Subcutaneous abdominal adipose tissue (tissue), 5 donors: ENCODE data around the gene TDO2.
"Not testable (repeated sequence)": the region's sequence is repeated elsewhere in the genome, so short reads cannot be mapped to it uniquely, and the experiment has no call there.

Experiments used
- H3K27ac ChIP-seq: one replicate; pipeline ENCODE4 v1.7.0; 2013; ENCODE audit warnings: low read depth, mild to moderate bottlenecking, inconsistent platforms, low read length, moderate library complexity
- H3K27me3 ChIP-seq, 5 donors: one replicate each; pipeline ENCODE4 v1.7.0; 2013; ENCODE audit warnings: low read length in 5 of 5, inconsistent platforms in 1 of 5; ENCODE audit not compliant: control insufficient read depth in 5 of 5, insufficient read depth in 4 of 5
- H3K36me3 ChIP-seq, 5 donors: one replicate each; pipeline ENCODE4 v1.7.0; 2013; ENCODE audit warnings: low read length in 5 of 5; ENCODE audit not compliant: control insufficient read depth in 5 of 5, insufficient read depth in 5 of 5
- H3K4me1 ChIP-seq, 5 donors: one replicate each; pipeline ENCODE4 v1.7.0; 2013; ENCODE audit warnings: low read length in 5 of 5, mild to moderate bottlenecking in 3 of 5, moderate library complexity in 1 of 5; ENCODE audit not compliant: control insufficient read depth in 5 of 5, insufficient read depth in 5 of 5
- H3K4me3 ChIP-seq, 5 donors: one replicate each; pipeline ENCODE4 v1.7.0; 2013; ENCODE audit warnings: low read length in 5 of 5, low read depth in 1 of 5
- H3K9ac ChIP-seq, 5 donors: one replicate each; pipeline ENCODE4 v1.7.0; 2013; ENCODE audit warnings: low read length in 5 of 5, mild to moderate bottlenecking in 4 of 5, moderate library complexity in 3 of 5
- H3K9me3 ChIP-seq, 5 donors: one replicate each; pipeline ENCODE4 v1.7.0; 2013; ENCODE audit warnings: low read length in 5 of 5; ENCODE audit not compliant: control insufficient read depth in 5 of 5
- donor health status: healthy.
- donor health status: healthy.
- donor health status: healthy.
- donor health status: healthy.
- donor health status: healthy.

Gene TDO2

DNA sequence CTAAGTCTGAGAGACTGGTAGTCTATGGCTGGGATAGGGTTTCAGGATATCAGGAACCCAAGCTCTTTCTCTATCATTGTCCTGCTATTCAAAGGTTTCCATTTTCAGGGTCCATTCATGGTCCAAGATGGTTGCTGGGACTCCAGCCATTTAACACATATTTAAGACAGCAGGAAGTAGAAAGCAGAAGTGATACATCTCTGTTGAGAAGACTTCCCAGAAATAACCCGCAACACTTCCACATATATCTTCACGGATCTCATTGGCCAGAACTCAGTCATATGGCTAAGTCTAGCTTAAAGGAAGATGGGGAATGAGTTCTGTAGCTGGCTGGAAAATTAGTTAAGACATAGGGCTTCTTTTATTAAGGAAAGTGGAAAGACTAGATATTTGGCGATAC lies 26.3 kb downstream of the TDO2 start:
- H3K36me3 ChIP-seq, result peaks cover 5 to 28% (median 20%) of the 10 kb centered on the region in 5 donors
- no peaks in the 10 kb centered on the region for H3K27me3 ChIP-seq
- H3K4me1 ChIP-seq, result no peaks in the 10 kb centered on the region
- no peak overlapping the region for H3K4me3 ChIP-seq
- H3K9ac ChIP-seq, result no peak overlapping the region
- no peak overlapping the region for H3K27ac ChIP-seq
- H3K9me3 ChIP-seq, result peaks cover 0 to 3% (median 0%) of the 10 kb centered on the region in 5 donors

DNA sequence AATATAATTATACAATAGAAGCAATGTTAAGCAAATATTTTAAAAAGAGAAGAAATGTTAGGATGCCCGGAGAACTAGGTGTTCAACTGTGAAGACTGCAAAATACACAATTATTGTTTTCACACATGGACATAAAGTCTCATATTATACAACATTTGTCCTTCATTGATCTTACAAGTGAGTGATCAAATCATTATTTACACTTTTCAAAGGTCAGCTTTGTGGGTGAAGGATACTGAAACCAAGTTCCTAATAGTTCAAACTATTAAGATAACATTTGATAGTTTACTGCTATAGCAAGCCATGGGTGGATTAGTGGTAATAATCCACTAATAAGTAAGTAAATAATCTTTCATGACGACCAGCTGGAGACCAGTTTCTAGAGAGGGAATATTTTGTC lies 26.8 kb downstream of the TDO2 start:
- peaks cover 0 to 3% (median 0%) of the 10 kb centered on the region in 5 donors for H3K9me3 ChIP-seq
- H3K4me3 ChIP-seq, result no peak overlapping the region
- H3K27ac ChIP-seq, result no peak overlapping the region
- H3K4me1 ChIP-seq, result no peaks in the 10 kb centered on the region
- H3K9ac ChIP-seq, result no peak overlapping the region
- no peaks in the 10 kb centered on the region for H3K27me3 ChIP-seq
- peaks cover 9 to 30% (median 16%) of the 10 kb centered on the region in 5 donors for H3K36me3 ChIP-seq

DNA sequence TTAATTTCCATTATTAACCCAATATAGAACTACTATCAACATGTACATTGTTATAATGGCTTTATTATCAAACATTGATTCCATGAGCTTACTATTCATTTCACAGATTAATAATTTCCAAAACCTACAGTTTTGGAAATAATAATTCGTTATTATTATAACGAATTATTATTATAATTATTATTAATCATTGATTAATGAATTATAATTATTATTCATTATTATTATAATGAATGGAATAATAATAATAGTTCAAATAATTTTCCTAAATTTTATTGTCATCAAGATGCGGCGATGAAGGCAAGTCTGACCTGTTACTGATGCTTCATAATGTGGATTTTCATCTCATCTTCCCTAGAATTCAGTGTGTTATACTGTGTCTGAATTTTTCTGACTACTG lies 28.1 kb downstream of the TDO2 start:
- H3K27ac ChIP-seq, result no peak overlapping the region
- H3K9ac ChIP-seq, result no peak overlapping the region
- H3K4me1 ChIP-seq, result no peaks in the 10 kb centered on the region
- no peaks in the 10 kb centered on the region for H3K27me3 ChIP-seq
- no peak overlapping the region for H3K4me3 ChIP-seq
- peaks cover 10 to 27% (median 17%) of the 10 kb centered on the region in 5 donors for H3K36me3 ChIP-seq
- H3K9me3 ChIP-seq, result peaks cover 0 to 3% (median 0%) of the 10 kb centered on the region in 5 donors

DNA sequence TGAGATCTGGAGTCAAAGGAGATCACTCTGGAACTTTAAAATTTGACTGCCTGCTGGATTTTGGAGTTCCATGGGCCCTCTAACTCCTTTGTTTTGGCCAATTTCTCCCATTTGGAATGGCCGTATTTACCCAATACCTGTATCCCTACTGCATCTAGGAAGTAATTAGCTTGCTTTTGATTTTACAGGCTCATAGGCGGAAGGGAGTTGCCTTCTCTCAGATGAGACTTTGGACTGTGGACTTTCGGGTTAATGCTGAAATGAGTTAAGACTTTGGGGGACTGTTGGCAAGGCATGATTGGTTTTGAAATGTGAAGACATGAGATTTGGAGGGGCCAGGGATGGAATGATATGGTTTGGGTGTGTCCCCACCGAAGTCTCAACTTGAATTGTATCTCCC lies 31.1 kb downstream of the TDO2 start:
- peaks cover 9 to 26% (median 15%) of the 10 kb centered on the region in 5 donors for H3K36me3 ChIP-seq
- H3K27ac ChIP-seq, H3K4me3 ChIP-seq: not testable (repeated sequence)

DNA sequence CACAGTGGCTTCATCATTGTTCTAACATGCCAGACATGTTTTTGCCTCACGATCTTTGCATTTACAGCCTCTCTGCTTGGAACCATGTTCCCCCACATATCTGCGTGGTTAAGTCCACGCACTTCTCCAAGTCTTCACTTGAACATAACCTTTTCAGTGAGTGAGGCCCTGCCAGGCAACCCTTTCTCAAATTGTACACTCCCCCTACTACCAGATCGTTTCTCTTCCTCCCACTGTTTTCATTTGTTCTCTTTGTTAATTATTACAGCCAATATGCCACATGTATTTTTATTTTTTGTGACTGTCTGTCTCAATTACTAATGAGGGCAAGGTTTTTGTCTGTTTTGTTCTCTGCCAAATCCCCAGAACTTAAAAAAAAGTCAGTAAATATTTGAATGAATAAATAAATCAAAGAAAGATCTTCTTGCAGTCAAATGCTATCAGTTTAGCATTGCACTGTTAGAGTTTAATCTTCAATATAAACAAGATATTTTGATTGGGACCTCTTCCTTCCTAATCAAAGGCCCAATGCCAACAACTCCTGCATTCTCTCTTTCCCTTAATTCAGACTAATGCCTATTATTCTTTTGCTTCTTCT lies 32.0 kb downstream of the TDO2 start:
- H3K9ac ChIP-seq, result no peak overlapping the region
- no peaks in the 10 kb centered on the region for H3K4me1 ChIP-seq
- H3K36me3 ChIP-seq, result peaks cover 11 to 28% (median 17%) of the 10 kb centered on the region in 5 donors
- no peak overlapping the region for H3K27ac ChIP-seq
- H3K27me3 ChIP-seq, result no peaks in the 10 kb centered on the region
- H3K9me3 ChIP-seq, result no peaks in the 10 kb centered on the region
- no peak overlapping the region for H3K4me3 ChIP-seq

More for the DNA sequence above, 31.1 kb downstream of the TDO2 start:
- not testable (repeated sequence) for H3K9me3 ChIP-seq, H3K4me1 ChIP-seq, H3K27me3 ChIP-seq, H3K9ac ChIP-seq

DNA sequence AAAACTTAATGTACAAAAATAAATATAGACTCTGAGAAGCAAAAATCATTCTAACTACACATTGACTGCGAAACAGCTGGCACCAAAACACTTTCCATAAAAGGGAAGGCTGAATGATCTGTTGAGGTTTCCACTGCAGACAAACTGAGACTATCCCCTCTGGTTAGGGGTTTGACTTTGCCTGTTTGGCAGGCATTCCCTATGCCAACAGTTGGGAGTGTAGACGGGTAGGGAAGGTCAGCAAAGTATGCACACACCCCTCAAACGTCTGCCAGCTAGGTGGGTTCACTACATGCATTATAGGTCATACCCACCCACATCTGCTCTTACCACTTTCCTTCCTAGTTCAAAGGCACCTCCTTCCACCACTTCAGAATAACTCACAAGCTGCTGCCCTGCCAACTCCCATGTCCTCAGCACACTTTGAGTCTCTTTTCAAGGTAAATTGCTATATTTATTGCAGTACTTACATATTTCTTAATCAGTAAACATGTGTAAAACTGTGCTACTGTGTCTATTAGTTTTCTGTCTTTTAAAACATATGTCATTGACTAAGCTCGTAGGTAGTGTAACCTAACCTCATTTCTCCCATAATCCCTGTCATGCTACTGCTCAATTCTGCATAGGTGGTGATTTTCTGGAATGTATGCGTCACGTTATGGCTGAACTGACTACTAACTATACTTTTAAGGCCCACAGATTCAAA lies 37.7 kb downstream of the TDO2 start:
- H3K4me3 ChIP-seq, result no peak overlapping the region
- no peaks in the 10 kb centered on the region for H3K9me3 ChIP-seq
- H3K36me3 ChIP-seq, result peaks cover 14 to 32% (median 24%) of the 10 kb centered on the region in 5 donors
- H3K9ac ChIP-seq, result no peak overlapping the region
- no peaks in the 10 kb centered on the region for H3K4me1 ChIP-seq
- H3K27me3 ChIP-seq, result no peaks in the 10 kb centered on the region
- H3K27ac ChIP-seq, result no peak overlapping the region

DNA sequence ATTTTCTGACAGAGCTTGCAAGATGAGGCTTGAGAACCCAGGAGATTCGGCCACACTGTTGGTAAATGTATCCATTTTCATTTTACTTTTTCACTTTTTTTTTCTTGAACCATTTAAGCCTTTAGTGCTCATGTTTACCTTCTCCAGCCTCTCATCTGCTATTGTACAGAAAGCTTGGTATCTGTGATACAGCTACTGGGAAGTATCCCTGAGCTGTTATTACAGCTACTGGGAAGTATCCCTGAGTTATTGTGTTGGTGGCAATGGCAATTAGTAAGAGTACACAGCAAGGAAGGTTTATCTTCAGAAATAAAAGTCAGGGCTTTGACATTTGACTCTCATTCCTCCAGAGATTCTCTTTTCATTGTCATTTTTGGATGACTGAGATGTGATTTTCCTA lies 38.3 kb downstream of the TDO2 start:
- H3K9ac ChIP-seq, result no peak overlapping the region
- H3K4me3 ChIP-seq, result no peak overlapping the region
- no peaks in the 10 kb centered on the region for H3K27me3 ChIP-seq
- peaks cover 8 to 32% (median 24%) of the 10 kb centered on the region in 5 donors for H3K36me3 ChIP-seq
- no peak overlapping the region for H3K27ac ChIP-seq
- H3K4me1 ChIP-seq, result no peaks in the 10 kb centered on the region
- H3K9me3 ChIP-seq, result no peaks in the 10 kb centered on the region

DNA sequence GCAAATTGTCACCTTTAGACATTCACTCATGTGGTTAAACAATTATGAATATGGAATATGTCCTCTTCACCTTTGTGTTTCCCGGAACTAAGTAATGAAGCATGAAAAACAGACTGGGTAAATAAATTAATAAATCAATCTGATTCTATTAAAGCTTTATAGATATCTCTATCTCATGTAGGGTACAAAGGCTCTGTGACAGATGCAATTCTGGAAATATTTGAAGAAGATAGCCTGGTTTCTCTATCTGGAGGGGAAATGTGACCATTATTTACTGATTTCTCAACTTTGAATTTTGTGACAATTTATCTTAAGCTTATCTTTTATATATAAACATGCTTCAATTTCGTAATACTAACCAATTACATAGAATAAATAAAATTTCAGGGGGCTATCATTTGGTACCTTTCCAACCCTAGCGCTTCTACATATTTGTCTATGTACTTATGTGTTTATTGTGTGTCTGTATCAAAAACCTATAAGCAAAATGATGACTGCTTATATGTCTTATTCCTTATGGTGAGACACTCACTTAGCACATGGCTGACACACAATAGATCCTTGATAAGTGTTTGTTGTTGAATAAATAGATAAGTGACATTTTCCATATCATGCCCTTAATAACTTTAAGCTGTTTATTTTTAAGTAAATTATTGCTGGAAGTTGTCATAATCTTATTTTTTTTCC lies 40.3 kb downstream of the TDO2 start:
- Histone ChIP-seq H3K27ac (no peak overlapping the region), H3K9ac (no peak overlapping the region), H3K4me3 (no peak overlapping the region), H3K4me1 (no peaks in the 10 kb centered on the region), H3K27me3 (no peaks in the 10 kb centered on the region), H3K9me3 (no peaks in the 10 kb centered on the region), H3K36me3 (peaks cover 3 to 25% (median 14%) of the 10 kb centered on the region in 5 donors)

DNA sequence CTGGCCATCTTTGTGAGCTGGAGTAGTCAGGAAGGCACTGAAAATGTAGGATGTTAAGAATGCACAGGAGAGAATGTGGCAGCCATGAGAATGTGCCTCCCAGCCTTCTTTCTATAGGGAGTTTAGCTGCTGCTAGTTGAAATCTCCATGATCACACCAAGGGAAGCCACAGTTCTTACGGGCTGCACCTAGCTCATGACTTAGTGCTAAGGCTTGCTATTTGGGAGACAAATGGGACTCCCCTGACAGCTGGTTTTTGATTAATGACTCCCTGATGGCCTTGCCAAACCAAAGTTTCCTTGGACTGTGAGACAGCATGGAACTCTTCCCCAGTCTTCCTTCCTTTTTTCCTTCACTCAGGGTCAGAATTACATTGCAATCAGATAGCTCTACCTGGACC lies 41.0 kb downstream of the TDO2 start:
- no peak overlapping the region for H3K27ac ChIP-seq
- H3K9me3 ChIP-seq, result no peaks in the 10 kb centered on the region
- H3K4me3 ChIP-seq, result no peak overlapping the region
- no peak overlapping the region for H3K9ac ChIP-seq
- H3K4me1 ChIP-seq, result no peaks in the 10 kb centered on the region
- H3K27me3 ChIP-seq, result no peaks in the 10 kb centered on the region
- peaks cover 3 to 21% (median 14%) of the 10 kb centered on the region in 5 donors for H3K36me3 ChIP-seq

DNA sequence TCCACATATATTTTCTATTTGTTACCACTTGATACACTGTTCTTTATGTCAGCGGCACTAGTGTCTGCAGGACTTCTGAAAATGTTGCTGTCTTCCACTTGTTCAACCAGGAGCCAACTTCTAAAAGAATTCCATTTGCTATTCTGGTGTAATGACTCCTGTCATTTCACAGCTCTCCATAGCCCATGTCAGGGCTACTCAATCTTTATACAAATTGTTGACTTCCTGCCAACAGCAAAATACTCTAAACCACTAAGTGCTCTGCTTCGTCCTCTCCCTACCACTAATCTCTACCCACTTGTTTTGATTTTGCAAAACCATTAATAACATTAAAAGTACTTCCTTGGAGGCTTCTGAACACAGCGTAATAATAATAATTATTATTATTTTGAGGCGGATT lies 43.0 kb downstream of the TDO2 start:
- Histone ChIP-seq H3K4me1 (no peaks in the 10 kb centered on the region), H3K9ac (no peak overlapping the region), H3K4me3 (no peak overlapping the region), H3K9me3 (no peaks in the 10 kb centered on the region), H3K27ac (no peak overlapping the region), H3K27me3 (no peaks in the 10 kb centered on the region), H3K36me3 (peaks cover 2 to 7% (median 5%) of the 10 kb centered on the region in 5 donors)
